Measurements from ENCODE around the gene MELTF.

- no peak for TF ChIP-seq CTCF (IDR thresholded peaks at IDR 0.05)
- no peak for TF ChIP-seq POLR2A (IDR thresholded peaks at IDR 0.05)
These were observed 33.8 kb downstream of the MELTF start for GRCh38 chr3:196995646-196996355.

Data from uterus (tissue), 2 donors.